Gastrocnemius medialis (tissue), 4 donors: ENCODE results near the gene CFAP54.

Source experiments
- CTCF ChIP-seq, 5 experiments: fragments of 450-650 bp in 3 of 5; fragments of 200-600 bp in 2 of 5; sonication (generic) in 2 of 5; IDR thresholded peaks in 4 of 5; conservative IDR thresholded peaks in 1 of 5; 1 replicate in 4 of 5; 2 replicates in 1 of 5; pipeline ENCODE4 v1.5.1; 2016 to 2019; ENCODE audit warnings: antibody characterized with exemption in 5 of 5, mild to moderate bottlenecking in 3 of 5, moderate library complexity in 3 of 5
- POLR2A ChIP-seq, 2 donors: fragments of 450-650 bp; IDR thresholded peaks; one replicate each; pipeline ENCODE4 v1.6.1; 2017; ENCODE audit warnings: antibody characterized with exemption in 2 of 2, mild to moderate bottlenecking in 2 of 2, moderate library complexity in 2 of 2

GRCh38 chr12:96821592-96821991 is 332.2 kb downstream of the CFAP54 start:
- TF ChIP-seq CTCF (IDR thresholded peaks at IDR 0.05 in 4 of 5, conservative IDR thresholded peaks at IDR 0.05 in 1 of 5) (no peak), POLR2A (IDR thresholded peaks at IDR 0.05) (no peak)
